Measurements from ENCODE around the gene CLEC4E.
"Not testable (repeated sequence)": the region's sequence is repeated elsewhere in the genome, so short reads cannot be mapped to it uniquely, and the experiment has no call there.

Gene CLEC4E

GRCh38 chr12:8537820-8538219 is 2.9 kb downstream of the CLEC4E start:
- not testable (repeated sequence) for DNase-seq (ENCODE audit: low read depth in 2 of 2)

- DNase-seq (ENCODE audit: low read depth in 2 of 2) = no peak
Measured at GRCh38 chr12:8532045-8532444, 8.7 kb downstream of the CLEC4E start.

GRCh38 chr12:8527250-8528130 is 13.2 kb downstream of the CLEC4E start:
- DNase-seq (ENCODE audit: low read depth in 2 of 2) = no peak

GRCh38 chr12:8519171-8519570 is 21.5 kb downstream of the CLEC4E start:
- DNase-seq (ENCODE audit: low read depth in 2 of 2) = no peak

- DNase-seq (ENCODE audit: low read depth in 2 of 2) = no peak
Measured at GRCh38 chr12:8517971-8518370, 22.7 kb downstream of the CLEC4E start.

GRCh38 chr12:8513256-8513655 is 27.4 kb downstream of the CLEC4E start, which contains the start of gene CLEC4D:
CLEC4D (plus strand) TSS chr12:8513503; CDS start chr12:8513733, 230 bp downstream.
- no peak for DNase-seq (ENCODE audit: low read depth in 2 of 2)

- no peak for DNase-seq (ENCODE audit: low read depth in 2 of 2)
Measured at GRCh38 chr12:8508910-8509841, 31.5 kb downstream of the CLEC4E start.

GRCh38 chr12:8508223-8508622 is 32.5 kb downstream of the CLEC4E start:
- DNase-seq (ENCODE audit: low read depth in 2 of 2) = no peak

- DNase-seq (ENCODE audit: low read depth in 2 of 2) = no peak
Measured at GRCh38 chr12:8507596-8507995, 33.1 kb downstream of the CLEC4E start.

- DNase-seq (ENCODE audit: low read depth in 2 of 2) = no peak
Measured at GRCh38 chr12:8504351-8504750, 36.4 kb downstream of the CLEC4E start.

GRCh38 chr12:8501720-8502119 is 39.0 kb downstream of the CLEC4E start:
- no peak for DNase-seq (ENCODE audit: low read depth in 2 of 2)

- no peak for DNase-seq (ENCODE audit: low read depth in 2 of 2)
Measured at GRCh38 chr12:8499616-8500015, 41.1 kb downstream of the CLEC4E start.

- not testable (repeated sequence) for DNase-seq (ENCODE audit: low read depth in 2 of 2)
Measured at GRCh38 chr12:8496074-8496473, 44.6 kb downstream of the CLEC4E start.

- not testable (repeated sequence) for DNase-seq (ENCODE audit: low read depth in 2 of 2)
Measured at GRCh38 chr12:8495671-8496070, 45.0 kb downstream of the CLEC4E start.

- peak in 1 of 2 donors; percentile 38 for DNase-seq (ENCODE audit: low read depth in 2 of 2)
Measured at GRCh38 chr12:8493084-8493483, 47.6 kb downstream of the CLEC4E start.

GRCh38 chr12:8491646-8492530 is 48.8 kb downstream of the CLEC4E start:
- no peak for DNase-seq (ENCODE audit: low read depth in 2 of 2)
